Inflammatory macrophage (primary cell): Measurements from ENCODE around the gene EHBP1L1.
A peak's percentile ranks its signal among the peaks of the same experiment; 100 is the strongest.
"Not testable (repeated sequence)": the region's sequence is repeated elsewhere in the genome, so short reads cannot be mapped to it uniquely, and the experiment has no call there.

Experiments
- DNase-seq, 2 donors: peaks; one replicate each; pipeline ENCODE4 v3.0.0-alpha.2; 2020 to 2022

The EHBP1L1 gene

GRCh38 chr11:65637032-65637557 is 61.2 kb downstream of the EHBP1L1 start:
- no peak for DNase-seq

GRCh38 chr11:65637794-65638419 is 62.1 kb downstream of the EHBP1L1 start, which contains the start of gene SIPA1:
Gene SIPA1 (plus strand): TSS chr11:65638101. CDS start chr11:65640922, 2,821 bp downstream.
- DNase-seq, result peak; percentile 73 to 83

- DNase-seq, result not testable (repeated sequence)
Measured at GRCh38 chr11:65639228-65639597, 63.4 kb downstream of the EHBP1L1 start.

GRCh38 chr11:65639623-65640482 is 64.0 kb downstream of the EHBP1L1 start:
- peak; percentile 11 to 25 for DNase-seq

GRCh38 chr11:65640483-65641296 is 64.8 kb downstream of the EHBP1L1 start:
- peak; percentile 68 to 73 for DNase-seq

GRCh38 chr11:65641297-65642013 is 65.6 kb downstream of the EHBP1L1 start:
- DNase-seq, result no peak
